IMR-90 (cell line): ENCODE measurements around the gene MYNN. TPM values are rescaled to one million over a fixed set of nuclear protein-coding genes. Genes with fewer than 3 reads are reported as not detected.

Experiments
- ATAC-seq: fragments of 200-7000 bp; cut with Tn5 transposase; 2 replicates; pipeline ENCODE4 v1.9.1; 2020; ENCODE audit warnings: low read depth, mild to moderate bottlenecking, moderate library complexity
- BruUV-seq: library from RNA; stranded (reverse); fragments of 400-500 nt; replicated peaks from 2 replicates; lab custom pipeline; 2021; lab: Mats Ljungman, UMichigan
- CTCF ChIA-PET: fragments of 300-600 bp; formaldehyde crosslinking; extraction: SDS; loops from one replicate; lab custom pipeline; 2021; ENCODE audit warnings: antibody characterized with exemption; lab: Yijun Ruan, JAX
- POLR2A ChIA-PET: fragments of 300-600 bp; sonication (Branson Sonifier 250); formaldehyde crosslinking; loops from one replicate; lab custom pipeline; 2022; ENCODE audit warnings: antibody characterized with exemption; ENCODE audit not compliant: unreplicated experiment; lab: Charles Lee
- DNase-seq: peaks from one replicate; pipeline ENCODE4 v3.0.0; 2013
- H2AFZ ChIP-seq: replicated peaks from 2 replicates; pipeline ENCODE3; 2013; ENCODE audit warnings: low read length, mild to moderate bottlenecking; ENCODE audit not compliant: poor library complexity
- H2AK5ac ChIP-seq: 2 replicates; pipeline ENCODE4 v1.6.1; 2013; ENCODE audit warnings: low read depth, low read length, inconsistent platforms
- H2AK9ac ChIP-seq: replicated peaks from 2 replicates; pipeline ENCODE3; 2013; ENCODE audit warnings: mild to moderate bottlenecking, low read depth, low read length, moderate library complexity; ENCODE audit not compliant: poor library complexity
- H2BK120ac ChIP-seq: 2 replicates; pipeline ENCODE4 v1.6.1; 2013; ENCODE audit warnings: low read depth, low read length, inconsistent platforms
- H2BK15ac ChIP-seq: 3 replicates; pipeline ENCODE4 v1.6.1; 2013; ENCODE audit warnings: low read depth, low read length, inconsistent platforms
- H2BK20ac ChIP-seq: 2 replicates; pipeline ENCODE4 v1.6.1; 2013; ENCODE audit warnings: low read depth, mild to moderate bottlenecking, inconsistent platforms, low read length, moderate library complexity
- H2BK5ac ChIP-seq: 2 replicates; pipeline ENCODE4 v1.6.1; 2013; ENCODE audit warnings: mild to moderate bottlenecking, low read depth, low read length, inconsistent platforms; ENCODE audit not compliant: poor library complexity, severe bottlenecking
- H3K14ac ChIP-seq: replicated peaks from 2 replicates; pipeline ENCODE4 v1.6.1; 2013; ENCODE audit warnings: low read depth, low read length, inconsistent platforms
- H3K18ac ChIP-seq: 2 replicates; pipeline ENCODE4 v1.6.1; 2013; ENCODE audit warnings: low read depth, low read length, control low read depth
- H3K23ac ChIP-seq: 2 replicates; pipeline ENCODE4 v1.6.1; 2013; ENCODE audit warnings: low read depth, low read length, inconsistent platforms
- H3K27ac ChIP-seq: 2 replicates; pipeline ENCODE4 v1.5.1; 2013; ENCODE audit warnings: mild to moderate bottlenecking, control low read depth, low read length; ENCODE audit not compliant: insufficient read depth
- H3K27me3 ChIP-seq: 2 replicates; pipeline ENCODE4 v1.6.1; 2013; ENCODE audit warnings: low read length; ENCODE audit not compliant: control insufficient read depth, insufficient read depth
- H3K36me3 ChIP-seq: 2 replicates; pipeline ENCODE4 v1.6.1; 2013; ENCODE audit warnings: low read length, mixed read lengths; ENCODE audit not compliant: control insufficient read depth, insufficient read depth
- H3K4ac ChIP-seq: 2 replicates; pipeline ENCODE4 v1.6.1; 2013; ENCODE audit warnings: low read depth, low read length, inconsistent platforms
- H3K4me1 ChIP-seq: 2 replicates; pipeline ENCODE4 v1.6.1; 2013; ENCODE audit warnings: low read length, mixed read lengths; ENCODE audit not compliant: control insufficient read depth, insufficient read depth
- H3K4me2 ChIP-seq: 2 replicates; pipeline ENCODE4 v1.6.1; 2013; ENCODE audit warnings: low read depth, mild to moderate bottlenecking, control low read depth, low read length, moderate library complexity
- H3K4me3 ChIP-seq: 2 replicates; pipeline ENCODE4 v1.5.1; 2013; ENCODE audit warnings: low read depth, mild to moderate bottlenecking, control low read depth, low read length, moderate library complexity; ENCODE audit not compliant: insufficient read depth
- H3K56ac ChIP-seq: 2 replicates; pipeline ENCODE4 v1.6.1; 2013; ENCODE audit warnings: low read length, inconsistent platforms; ENCODE audit not compliant: insufficient read depth; ENCODE audit errors: extremely low read depth
- H3K79me1 ChIP-seq, 2 experiments: 2 replicates each; pipeline ENCODE4 v1.6.1; 2013; ENCODE audit warnings: low read length in 2 of 2, inconsistent platforms in 1 of 2, low read depth in 1 of 2
- H3K9ac ChIP-seq: 2 replicates; pipeline ENCODE4 v1.6.1; 2013; ENCODE audit warnings: low read depth, low read length, control low read depth
- H3K9me1 ChIP-seq: 2 replicates; pipeline ENCODE4 v1.6.1; 2013; ENCODE audit warnings: low read length, inconsistent platforms; ENCODE audit not compliant: insufficient read depth
- H3K9me3 ChIP-seq: 2 replicates; pipeline ENCODE4 v1.6.1; 2013; ENCODE audit warnings: low read length; ENCODE audit not compliant: control insufficient read depth, insufficient read depth
- H4K20me1 ChIP-seq: 2 replicates; pipeline ENCODE4 v1.6.1; 2013; ENCODE audit warnings: low read length, inconsistent platforms; ENCODE audit not compliant: insufficient read depth
- H4K5ac ChIP-seq: 2 replicates; pipeline ENCODE4 v1.6.1; 2013; ENCODE audit warnings: mild to moderate bottlenecking, low read depth, low read length, control low read depth
- H4K8ac ChIP-seq, 2 experiments: 2 replicates each; pipeline ENCODE4 v1.6.1; 2013; ENCODE audit warnings: low read depth in 2 of 2, low read length in 2 of 2, control low read depth in 1 of 2, inconsistent platforms in 1 of 2
- H4K91ac ChIP-seq: 2 replicates; pipeline ENCODE4 v1.6.1; 2013; ENCODE audit warnings: low read depth, low read length, inconsistent platforms; ENCODE audit not compliant: insufficient read depth
- BHLHE40 ChIP-seq: fragments of 150-350 bp; IDR thresholded peaks from 2 replicates; pipeline ENCODE4 v1.6.1; 2016; ENCODE audit warnings: mild to moderate bottlenecking, low read depth, low read length
- CEBPB ChIP-seq: IDR thresholded peaks from 2 replicates; pipeline ENCODE4 v1.6.1; 2012; ENCODE audit warnings: low read depth, low read length, improper control_type of control experiment
- CHD1 ChIP-seq: IDR thresholded peaks from 2 replicates; pipeline ENCODE4 v1.6.1; 2012; ENCODE audit warnings: low read depth, low read length, improper control_type of control experiment
- CTCF ChIP-seq: conservative IDR thresholded peaks from 2 replicates; pipeline ENCODE4 v1.5.1; 2012; ENCODE audit warnings: mild to moderate bottlenecking, low read depth, low read length, improper control_type of control experiment
- ELK1 ChIP-seq: fragments of 150-350 bp; IDR thresholded peaks from 2 replicates; pipeline ENCODE4 v1.6.1; 2016; ENCODE audit warnings: low read depth, mild to moderate bottlenecking, low read length, moderate library complexity, borderline replicate concordance
- FOS ChIP-seq: fragments of 150-350 bp; IDR thresholded peaks from 2 replicates; pipeline ENCODE4 v1.6.1; 2016; ENCODE audit warnings: low read depth, low read length
- MAFK ChIP-seq: IDR thresholded peaks from 2 replicates; pipeline ENCODE4 v1.6.1; 2012; ENCODE audit warnings: low read depth, low read length, improper control_type of control experiment
- MAZ ChIP-seq: IDR thresholded peaks from 2 replicates; pipeline ENCODE4 v1.6.1; 2012; ENCODE audit warnings: low read depth, mild to moderate bottlenecking, low read length, improper control_type of control experiment, moderate library complexity, borderline replicate concordance
- MXI1 ChIP-seq: IDR thresholded peaks from 2 replicates; pipeline ENCODE4 v1.6.1; 2012; ENCODE audit warnings: low read depth, mild to moderate bottlenecking, low read length, moderate library complexity, borderline replicate concordance
- NFE2L2 ChIP-seq: fragments of 150-350 bp; IDR thresholded peaks from 2 replicates; pipeline ENCODE4 v1.6.1; 2016; ENCODE audit warnings: low read depth, mild to moderate bottlenecking, low read length
- POLR2A ChIP-seq: IDR thresholded peaks from 2 replicates; pipeline ENCODE4 v1.6.1; 2012; ENCODE audit warnings: mild to moderate bottlenecking, low read depth, low read length
- RAD21 ChIP-seq: IDR thresholded peaks from 2 replicates; pipeline ENCODE4 v1.6.1; 2012; ENCODE audit warnings: low read length, improper control_type of control experiment
- RCOR1 ChIP-seq: IDR thresholded peaks from 2 replicates; pipeline ENCODE4 v1.6.1; 2012; ENCODE audit warnings: mild to moderate bottlenecking, low read length, improper control_type of control experiment; ENCODE audit not compliant: insufficient replicate concordance
- RFX5 ChIP-seq: IDR thresholded peaks from 2 replicates; pipeline ENCODE4 v1.8.0; 2012; ENCODE audit warnings: low read depth, mild to moderate bottlenecking, low read length, moderate library complexity
- SMC3 ChIP-seq: fragments of 150-350 bp; IDR thresholded peaks from 2 replicates; pipeline ENCODE4 v1.6.1; 2016; ENCODE audit warnings: low read depth, mild to moderate bottlenecking, antibody characterized with exemption, low read length, moderate library complexity
- USF2 ChIP-seq: fragments of 150-350 bp; IDR thresholded peaks from 2 replicates; pipeline ENCODE4 v1.6.1; 2017; ENCODE audit warnings: mild to moderate bottlenecking, antibody characterized with exemption, low read length, low read depth
- WGBS, 2 experiments: methylation state at CpG; one replicate each; pipeline versions ENCODE4 v1.1.5 to v1.1.7; 2013; ENCODE audit warnings: missing lambda C conversion rate in 2 of 2; ENCODE audit not compliant: insufficient read length in 1 of 2; ENCODE audit errors: extremely low coverage in 2 of 2; 5-methylcytosine and 5-hydroxymethylcytosine counted together
- dilution Hi-C: fragments of 300-500 bp; cut with HindIII; formaldehyde crosslinking; loops from one replicate; pipeline ENCODE4 v1.14.3; 2018; ENCODE audit warnings: low sequenced_read_pairs; ENCODE audit not compliant: unreplicated experiment
- in situ Hi-C: fragments of 300-500 bp; cut with MboI; formaldehyde crosslinking; loops from 3 replicates; pipeline ENCODE4 v1.14.3; 2019; ENCODE audit warnings: low sequenced_read_pairs, inconsistent platforms, mixed read lengths
- intact Hi-C: fragments of 100-400 bp; cut with micrococcal nuclease; formaldehyde crosslinking; loops from 2 replicates; pipeline ENCODE4 v1.10.0; 2022
- polyA plus RNA-seq, 3 experiments: library from polyadenylated mRNA; depleted of rRNA; stranded (reverse); fragments of >200 nt; gene quantifications; 2 replicates each; pipeline ENCODE4 v1.2.3, GENCODE V29; 2012; ENCODE audit warnings: low replicate concordance in 1 of 3
- total RNA-seq: library from RNA; depleted of rRNA; stranded (reverse); fragments of >200 nt; gene quantifications from 2 replicates; pipeline ENCODE4 v1.2.3, GENCODE V29; 2012

The MYNN gene
- total and polyA plus RNA-seq, 2 of the 4 experiments (the other 2 are of a cell fraction) = 11.8 to 26.9 TPM

- no peak overlapping the region for H3K4ac ChIP-seq
- intact Hi-C loops = no loop called here
- H3K27ac ChIP-seq = no peak overlapping the region
- DNase-seq = no peak
- H2AK5ac ChIP-seq = no peak overlapping the region
- no peak overlapping the region for H2AK9ac ChIP-seq
- in situ Hi-C loops = no loop called here
- POLR2A ChIA-PET = no interaction called here
- H3K9me1 ChIP-seq = no peaks in the 10 kb centered on the region
- H2BK5ac ChIP-seq = no peak overlapping the region
- no peak overlapping the region for H2AFZ ChIP-seq
- dilution Hi-C loops = no loop called here
- H3K14ac ChIP-seq = no peak overlapping the region
- no peaks in the 10 kb centered on the region for H3K9me3 ChIP-seq
- H3K56ac ChIP-seq = no peak overlapping the region
- no peak overlapping the region for H2BK15ac ChIP-seq
- CTCF ChIA-PET = no interaction called here
- 99% methylated on average over 8 of the region's 20 CpGs; no CpG with 5 or more reads in 1 of the 2 experiments for WGBS, 2 experiments
- TF ChIP-seq NFE2L2 = no peak
- TF ChIP-seq MXI1 = no peak
- no peak for TF ChIP-seq RAD21
- TF ChIP-seq MAFK = no peak
- no peak for TF ChIP-seq BHLHE40
- TF ChIP-seq CEBPB = no peak
- TF ChIP-seq USF2 = no peak
- no peak for TF ChIP-seq CTCF
- TF ChIP-seq POLR2A = no peak
- TF ChIP-seq MAZ = no peak
- no peak for TF ChIP-seq ELK1
- TF ChIP-seq FOS = no peak
- no peak for TF ChIP-seq RFX5
- no peak for TF ChIP-seq CHD1
- no peak for TF ChIP-seq RCOR1
- no peak for TF ChIP-seq SMC3
- H4K8ac ChIP-seq = no peak overlapping the region
- no peak for ATAC-seq
- H4K5ac ChIP-seq = no peak overlapping the region
- BruUV-seq = no TSS peak
- no peak overlapping the region for H2BK120ac ChIP-seq
- no peaks in the 10 kb centered on the region for H3K27me3 ChIP-seq
- H3K4me1 ChIP-seq = peaks cover 3% of the 10 kb centered on the region
- H3K4me2 ChIP-seq = no peak overlapping the region
- H4K91ac ChIP-seq = no peak overlapping the region
- H3K9ac ChIP-seq = no peak overlapping the region
- no peak overlapping the region for H3K4me3 ChIP-seq
- no peak overlapping the region for H2BK20ac ChIP-seq
- H3K18ac ChIP-seq = no peak overlapping the region
- no peaks in the 10 kb centered on the region for H4K20me1 ChIP-seq
- H3K36me3 ChIP-seq = no peaks in the 10 kb centered on the region
- H3K23ac ChIP-seq = no peak overlapping the region
- H3K79me1 ChIP-seq = no peaks in the 10 kb centered on the region
These were observed 49.3 kb downstream of the MYNN start for GRCh38 chr3:169822540-169822939.
